GM18951 (cell line): Measurements from ENCODE around the gene MCM3.

ENCODE experiments used
- POLR2A ChIP-seq: IDR thresholded peaks from 4 replicates; pipeline ENCODE4 v1.6.1; 2011; ENCODE audit warnings: mild to moderate bottlenecking; ENCODE audit not compliant: insufficient read length, insufficient read depth; ENCODE audit errors: extremely low read depth
- in situ Hi-C: fragments of 300-500 bp; cut with MboI; formaldehyde crosslinking; loops from one replicate; pipeline ENCODE4 v1.12.0; 2022; ENCODE audit warnings: low sequenced_read_pairs, mixed read lengths, inconsistent platforms; ENCODE audit not compliant: unreplicated experiment

MCM3 gene

DNA sequence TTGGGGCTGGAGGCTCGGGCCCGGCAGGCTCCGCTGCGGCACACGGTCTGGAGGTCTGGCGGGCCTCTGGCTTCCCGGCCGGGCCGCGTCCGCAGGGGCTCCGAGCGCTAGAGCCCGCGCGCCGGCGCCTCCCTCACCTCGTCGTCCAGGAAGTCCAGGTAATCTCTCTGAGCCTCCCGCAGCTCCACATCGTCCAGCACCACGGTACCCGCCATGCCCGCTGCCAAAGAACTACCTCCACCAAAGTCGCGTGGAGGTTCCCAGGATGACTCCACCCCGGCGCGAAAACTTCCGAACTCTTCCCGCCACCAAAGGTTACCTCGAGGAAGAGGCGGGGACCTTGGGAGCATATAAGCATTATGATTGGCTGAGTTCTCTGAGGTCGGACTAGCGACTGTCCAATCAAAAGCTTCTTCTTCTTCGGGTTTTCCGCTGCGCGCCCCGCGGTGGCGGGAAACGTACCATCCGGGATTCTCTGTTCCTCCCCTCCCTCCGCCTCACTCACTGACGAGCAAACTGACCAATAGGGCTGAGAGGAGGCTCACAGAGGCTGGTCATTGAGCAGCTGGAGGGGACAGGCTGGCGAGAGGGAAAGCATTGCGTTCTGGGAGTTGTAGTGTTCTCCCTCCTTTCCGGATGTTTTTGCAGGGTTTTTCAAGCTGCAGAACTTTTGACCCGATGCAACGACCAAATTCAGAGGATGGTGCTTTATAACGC is at the start of gene MCM3:
Gene MCM3 (minus strand): TSS at position 283 of the 717 bp plus-strand sequence. CDS start 68 bp downstream, at position 215.
- TF ChIP-seq POLR2A, result peak; percentile 77
- in situ Hi-C loops, result loop anchor here (5.0 kb wide), 1 partner anchor 113 kb away; no protein-coding TSS in a partner anchor

DNA sequence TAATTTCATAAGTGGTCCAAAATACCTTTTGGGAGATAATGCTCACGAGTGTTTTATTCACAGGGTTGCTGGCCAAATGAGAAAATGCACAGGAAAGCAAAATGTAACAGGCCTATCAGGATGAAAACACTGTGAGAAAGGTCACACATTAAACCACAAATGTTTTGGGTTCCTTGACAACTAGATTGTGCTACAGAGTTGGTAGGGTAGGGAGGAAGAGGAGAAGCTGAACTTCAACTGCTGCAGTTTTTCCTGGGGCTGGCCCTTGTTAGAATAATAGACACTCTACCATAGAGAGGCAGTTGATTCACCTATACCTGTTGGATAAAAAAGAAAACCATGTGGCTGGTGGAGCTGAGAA is 49.3 kb upstream of the MCM3 start:
- no peak for TF ChIP-seq POLR2A

DNA sequence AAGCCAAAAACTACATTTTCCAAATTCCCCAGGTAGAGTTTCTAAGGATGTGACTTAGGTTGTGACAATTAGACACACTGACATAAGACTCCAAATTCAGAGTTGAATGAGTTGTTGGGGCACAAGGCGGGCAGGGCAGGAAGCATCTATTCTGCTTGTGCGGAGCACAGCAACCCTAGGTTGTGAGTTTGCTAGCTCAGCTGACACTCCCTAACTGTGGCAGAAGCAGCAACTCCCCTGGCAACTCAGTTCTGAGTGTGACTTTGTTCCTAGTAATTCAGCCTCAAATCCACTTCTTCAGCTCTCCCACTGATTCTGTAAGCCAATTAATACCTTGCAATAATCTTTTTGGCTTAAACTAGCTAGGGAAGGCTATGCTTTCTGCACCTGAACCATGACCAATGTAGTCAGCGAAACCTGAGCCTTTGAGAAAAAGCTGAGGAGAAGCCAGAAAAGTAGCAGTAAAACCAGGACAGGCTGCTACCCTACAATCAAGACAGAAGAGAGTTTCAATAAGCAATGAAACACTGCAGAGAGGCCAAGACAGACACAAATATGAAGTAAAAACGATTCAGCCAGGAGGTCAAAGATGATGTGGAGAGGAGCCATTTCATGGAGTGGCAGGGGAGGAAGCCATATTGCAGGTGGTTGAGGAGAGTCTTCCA is 47.4 kb upstream of the MCM3 start:
- TF ChIP-seq POLR2A, result no peak
- in situ Hi-C loops, result no loop called here

More for the DNA sequence above, 49.3 kb upstream of the MCM3 start:
- in situ Hi-C loops, result no loop called here

DNA sequence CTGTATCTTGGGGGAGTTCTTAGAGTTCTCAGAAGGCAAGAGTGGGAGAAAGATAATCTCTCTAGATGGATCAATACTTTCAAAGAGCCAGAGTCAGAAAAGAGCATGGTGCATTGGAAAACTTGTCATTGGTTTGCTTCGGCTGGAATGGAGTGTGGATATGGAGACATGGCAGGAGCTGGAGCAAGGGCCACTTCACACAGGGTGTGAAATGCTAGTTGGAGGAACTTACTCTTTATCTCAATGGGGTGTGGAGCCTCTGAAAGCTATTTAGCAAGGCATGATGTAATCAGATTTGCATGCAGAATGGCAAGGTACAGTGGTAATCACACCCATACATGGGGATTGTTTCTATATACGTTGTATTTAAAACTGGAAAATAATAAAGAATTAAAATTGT is 45.9 kb upstream of the MCM3 start:
- TF ChIP-seq POLR2A, result no peak

DNA sequence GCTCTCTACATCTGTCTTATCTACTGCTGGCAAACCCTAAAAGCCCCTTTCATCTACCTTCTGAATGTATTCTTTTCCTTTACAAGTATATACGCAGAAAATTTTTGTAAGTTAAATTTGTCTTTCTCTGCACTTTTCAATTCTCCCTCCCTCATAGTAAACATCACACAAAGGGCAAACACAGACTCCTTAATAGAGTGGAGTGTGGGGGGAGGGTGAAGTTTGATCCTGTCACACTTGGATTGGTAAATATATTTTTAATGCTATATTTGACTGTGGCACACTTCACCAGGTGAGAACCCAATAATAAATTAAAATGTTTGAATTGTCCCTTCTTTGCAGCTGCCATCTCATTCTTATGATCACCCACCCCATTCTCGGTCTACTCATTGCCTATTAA is 44.2 kb upstream of the MCM3 start:
- in situ Hi-C loops, result no loop called here
- TF ChIP-seq POLR2A, result no peak

More for the DNA sequence above, 45.9 kb upstream of the MCM3 start:
- in situ Hi-C loops, result no loop called here

DNA sequence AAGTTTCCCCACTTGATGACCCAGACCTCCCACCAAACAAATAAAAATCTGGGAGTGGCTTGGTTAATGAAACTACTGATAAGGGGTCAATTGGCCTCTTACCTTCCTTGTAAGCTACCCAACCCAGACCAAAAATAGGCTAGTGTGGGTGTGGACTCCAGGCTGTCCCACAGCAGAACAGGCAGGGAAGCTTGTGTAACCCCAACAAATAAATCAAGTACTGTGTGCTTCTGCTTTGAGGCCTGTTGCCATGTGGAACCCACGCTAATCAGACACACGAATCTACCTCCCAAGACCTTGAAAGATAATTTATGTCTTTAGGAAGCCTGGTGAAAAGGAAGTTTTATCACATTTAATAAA is 43.7 kb upstream of the MCM3 start:
- no peak for TF ChIP-seq POLR2A
- in situ Hi-C loops, result no loop called here

DNA sequence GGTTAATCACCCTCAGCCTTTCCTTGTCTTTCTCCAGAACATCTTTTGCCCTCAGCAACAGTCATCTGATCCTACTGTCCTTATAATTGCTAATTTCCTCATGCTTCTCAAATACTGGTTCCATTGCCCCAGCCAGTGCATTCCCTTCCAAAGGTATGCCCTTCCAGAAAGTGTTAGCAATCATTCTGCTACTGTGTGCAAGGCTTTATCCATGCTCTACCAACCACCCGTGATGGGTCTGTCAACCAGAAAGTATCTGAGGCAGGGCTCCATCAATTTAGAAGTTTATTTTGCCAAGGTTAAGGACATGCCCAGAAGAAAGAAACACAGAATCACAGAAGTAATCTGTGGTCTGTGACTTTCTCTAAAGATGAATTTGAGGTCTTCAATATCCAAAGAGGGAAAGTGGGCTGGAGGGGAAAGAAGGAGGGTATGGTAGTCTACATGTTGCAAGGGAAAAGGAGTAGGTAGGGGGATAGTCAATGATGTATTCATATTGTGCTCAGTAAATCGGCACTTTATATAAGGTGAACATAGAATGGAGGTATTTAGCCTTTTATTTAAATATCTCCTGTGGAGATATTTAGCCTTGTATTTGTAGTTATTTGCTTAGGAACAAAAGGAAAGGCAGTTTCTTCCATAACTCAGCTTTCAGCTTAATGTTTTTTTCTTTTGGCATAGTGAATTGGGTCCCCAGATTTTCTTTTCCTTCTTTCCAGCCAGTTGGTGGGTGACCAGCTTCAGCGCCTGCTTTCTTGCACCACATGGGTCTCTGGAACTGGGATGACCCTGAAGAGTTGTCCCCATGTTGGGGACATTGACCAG is 42.2 kb upstream of the MCM3 start:
- in situ Hi-C loops, result no loop called here

DNA sequence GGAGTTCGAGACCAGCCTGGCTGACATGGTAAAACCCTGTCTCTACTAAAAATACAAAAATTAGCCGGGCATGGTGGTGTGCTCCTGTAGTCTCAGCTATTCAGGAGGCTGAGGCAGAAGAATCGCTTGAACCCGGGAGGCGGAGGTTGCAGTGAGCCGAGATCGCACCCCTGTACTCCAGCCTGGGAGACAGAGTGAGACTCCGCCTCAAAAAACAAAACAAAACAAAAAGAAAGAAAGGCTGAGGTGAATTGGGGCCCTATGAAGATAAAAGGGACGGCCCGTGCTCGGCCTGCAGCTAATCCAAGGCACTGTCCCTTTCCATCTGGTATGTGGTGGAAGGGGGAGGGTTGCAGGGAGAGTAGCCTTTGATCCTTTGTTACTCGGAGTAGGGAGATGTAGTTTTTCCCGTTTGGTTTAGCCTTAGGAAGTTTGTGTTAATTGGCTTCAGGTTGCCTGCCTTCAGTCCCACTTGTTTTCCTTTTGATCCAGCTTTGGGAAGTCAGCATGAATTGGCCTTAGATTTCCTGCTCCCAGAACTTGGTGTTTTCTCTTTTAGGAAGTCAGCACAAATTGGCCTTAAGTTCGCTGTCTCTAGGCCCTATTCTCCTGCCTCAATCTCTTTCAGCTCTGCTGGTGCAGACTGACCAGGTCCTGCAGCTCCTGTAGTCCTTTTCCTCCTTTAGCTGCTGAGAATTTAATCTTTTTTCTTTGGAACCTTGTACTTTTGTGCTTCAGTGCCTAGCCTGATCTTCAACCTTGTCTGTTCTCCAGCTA is 41.3 kb upstream of the MCM3 start:
- in situ Hi-C loops, result no loop called here

More for the DNA sequence above, 42.2 kb upstream of the MCM3 start:
- TF ChIP-seq POLR2A, result no peak

DNA sequence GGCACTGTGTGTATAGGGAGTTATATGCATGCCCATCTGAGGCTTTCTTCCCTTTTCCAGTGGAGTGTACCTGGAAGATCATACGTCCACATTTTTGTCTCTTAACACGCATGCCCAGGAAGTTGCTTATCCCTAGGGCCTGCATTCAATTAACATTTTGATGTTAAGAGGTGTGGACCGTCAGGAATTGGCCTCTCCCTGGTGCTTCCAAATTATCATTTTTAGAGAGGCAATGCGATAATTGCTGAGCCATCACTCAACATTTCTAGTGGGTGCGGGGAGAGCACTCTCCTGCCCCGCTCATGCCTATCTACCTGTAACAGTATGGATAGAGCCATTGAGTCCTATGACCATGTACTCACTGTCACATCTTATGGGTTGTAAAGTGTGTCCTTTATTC is 39.6 kb upstream of the MCM3 start:
- TF ChIP-seq POLR2A, result no peak
- in situ Hi-C loops, result no loop called here

More for the DNA sequence above, 41.3 kb upstream of the MCM3 start:
- no peak for TF ChIP-seq POLR2A

DNA sequence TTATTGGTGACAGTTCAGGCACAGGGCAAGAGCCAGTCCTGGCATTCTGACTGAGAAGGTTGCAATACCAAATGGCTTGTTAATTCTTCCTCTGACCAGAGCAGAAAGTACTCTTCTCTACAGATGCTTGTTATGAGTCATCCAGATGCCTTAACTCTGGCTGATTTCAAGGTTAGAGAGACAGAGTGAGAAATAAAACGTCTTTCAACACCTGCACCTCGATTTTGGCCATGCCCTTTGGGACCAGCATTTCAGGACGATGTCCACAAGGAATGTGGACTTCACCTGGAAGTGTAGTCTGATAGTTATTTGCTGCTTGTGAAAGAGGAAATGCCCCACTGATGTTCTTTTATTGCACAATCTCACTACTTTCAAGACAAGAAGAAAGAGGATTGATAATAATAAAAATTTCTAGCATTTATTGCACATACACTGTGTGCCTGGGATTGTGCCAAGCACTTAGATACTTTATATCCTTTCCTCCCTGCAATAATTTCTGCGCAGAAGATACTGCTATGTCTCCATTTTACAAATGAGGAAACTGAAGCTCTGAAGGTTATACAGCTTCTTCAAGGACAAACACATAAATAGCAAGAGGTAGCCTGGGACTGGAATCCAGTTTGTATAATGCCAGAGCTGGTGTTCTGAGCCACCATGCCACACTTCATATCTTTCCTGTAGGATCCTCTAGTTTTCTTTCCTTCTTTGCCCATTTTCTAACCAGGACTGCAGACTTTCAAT is 33.5 kb upstream of the MCM3 start:
- TF ChIP-seq POLR2A, result no peak
- in situ Hi-C loops, result no loop called here

DNA sequence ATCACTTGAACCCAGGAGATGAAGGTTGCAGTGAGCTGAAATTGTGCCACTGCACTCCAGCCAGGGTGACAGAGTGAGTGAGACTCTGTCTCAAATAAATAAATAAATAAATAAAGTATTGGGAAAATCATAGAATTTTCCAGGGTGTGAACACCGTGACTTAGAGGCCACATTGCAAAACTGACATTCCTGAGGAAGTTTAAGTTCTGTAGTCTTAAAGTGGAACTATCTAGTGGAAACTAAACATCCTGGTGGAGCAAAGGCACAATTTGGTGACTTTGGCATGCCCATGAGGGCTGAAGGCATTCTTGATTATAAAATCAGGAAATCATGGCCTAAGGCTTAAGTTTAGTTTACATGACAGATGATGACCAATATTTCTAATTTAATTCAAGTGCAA is 32.7 kb upstream of the MCM3 start:
- in situ Hi-C loops, result no loop called here
- no peak for TF ChIP-seq POLR2A

DNA sequence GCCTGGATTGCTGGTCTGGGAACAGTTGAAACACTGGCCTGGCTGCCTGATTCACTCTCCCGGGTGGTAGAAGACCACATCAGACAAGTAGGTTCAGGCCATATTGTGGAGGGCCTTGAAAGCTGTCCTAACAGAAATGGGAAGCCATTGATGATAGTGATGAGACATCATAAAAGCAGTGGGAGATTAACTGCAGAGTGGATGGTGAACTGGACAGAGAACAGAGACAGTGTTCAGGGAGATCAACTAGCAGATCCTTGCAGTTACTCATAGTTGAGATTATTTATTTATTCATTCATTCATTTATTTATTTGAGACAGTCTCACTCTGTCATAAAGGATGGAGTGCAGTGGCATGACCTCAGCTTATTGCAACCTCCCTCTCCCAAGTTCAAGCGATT is 30.2 kb upstream of the MCM3 start:
- in situ Hi-C loops, result no loop called here
- TF ChIP-seq POLR2A, result no peak
